GM19468 (cell line): ENCODE measurements around the gene CDHR3.
"Not testable (repeated sequence)": the region's sequence is repeated elsewhere in the genome, so short reads cannot be mapped to it uniquely, and the experiment has no call there.

ENCODE experiments used
- ATAC-seq: cut with Tn5 transposase; IDR thresholded peaks from one replicate; pipeline ENCODE4 v1.9.1; 2021; ENCODE audit warnings: mild to moderate bottlenecking, moderate library complexity, moderate number of reproducible peaks; ENCODE audit not compliant: unreplicated experiment; ENCODE audit errors: extremely low read depth

CDHR3 gene

GRCh38 chr7:105955651-105956466 lies 7.2 kb upstream of the CDHR3 start:
- ATAC-seq: not testable (repeated sequence)

GRCh38 chr7:105958012-105958411 lies 5.1 kb upstream of the CDHR3 start:
- ATAC-seq: no peak

GRCh38 chr7:105962353-105962752 lies 711 bp upstream of the CDHR3 start:
- ATAC-seq: no peak

- no peak for ATAC-seq
Measured at GRCh38 chr7:105971845-105972244, 8.8 kb downstream of the CDHR3 start.

GRCh38 chr7:105972276-105972675 lies 9.2 kb downstream of the CDHR3 start:
- ATAC-seq: no peak

- no peak for ATAC-seq
Measured at GRCh38 chr7:105974471-105974870, 11.4 kb downstream of the CDHR3 start.

- ATAC-seq: no peak
Measured at GRCh38 chr7:105975770-105976417, 12.8 kb downstream of the CDHR3 start.

- no peak for ATAC-seq
Measured at GRCh38 chr7:105976868-105977267, 13.8 kb downstream of the CDHR3 start.

- no peak for ATAC-seq
Measured at GRCh38 chr7:105978035-105978434, 15.0 kb downstream of the CDHR3 start.

- no peak for ATAC-seq
Measured at GRCh38 chr7:105978974-105979373, 15.9 kb downstream of the CDHR3 start.

- no peak for ATAC-seq
Measured at GRCh38 chr7:105979405-105979804, 16.3 kb downstream of the CDHR3 start.

GRCh38 chr7:105980645-105981396 lies 17.8 kb downstream of the CDHR3 start:
- ATAC-seq: no peak

- ATAC-seq: no peak
Measured at GRCh38 chr7:105982388-105982787, 19.3 kb downstream of the CDHR3 start.

GRCh38 chr7:105984808-105985207 lies 21.7 kb downstream of the CDHR3 start:
- ATAC-seq: not testable (repeated sequence)

GRCh38 chr7:105985229-105985628 lies 22.2 kb downstream of the CDHR3 start:
- ATAC-seq: no peak

- ATAC-seq: no peak
Measured at GRCh38 chr7:105985672-105986215, 22.7 kb downstream of the CDHR3 start.

- ATAC-seq: no peak
Measured at GRCh38 chr7:105987046-105987445, 24.0 kb downstream of the CDHR3 start.

- no peak for ATAC-seq
Measured at GRCh38 chr7:105988276-105988675, 25.2 kb downstream of the CDHR3 start.

GRCh38 chr7:105989191-105989590 lies 26.1 kb downstream of the CDHR3 start:
- no peak for ATAC-seq

GRCh38 chr7:105989686-105990085 lies 26.6 kb downstream of the CDHR3 start:
- no peak for ATAC-seq

- ATAC-seq: no peak
Measured at GRCh38 chr7:105990141-105990540, 27.1 kb downstream of the CDHR3 start.
